Measurements from ENCODE around the gene FYB1. TPM values are rescaled to one million over a fixed set of nuclear protein-coding genes. Genes with fewer than 3 reads are reported as not detected.

FYB1 gene
- total RNA-seq, 1 experiment from 2014 or later, result 0.42 TPM

GRCh38 chr5:39198127-39198526 lies 21.2 kb downstream of the FYB1 start (continued):
- TF ChIP-seq CEBPB (IDR thresholded peaks at IDR 0.05; ENCODE audit: low read depth), result no peak

- intact Hi-C loops (cut with micrococcal nuclease), result no loop called here
- Histone ChIP-seq H4K20me1 (ENCODE audit: insufficient read depth) (no peaks in the 10 kb centered on the region), H3K27me3 (ENCODE audit: insufficient read depth, low read length) (no peaks in the 10 kb centered on the region), H3K4me2 (ENCODE audit: low read length) (peak overlapping the region; percentile 66), H3K36me3 (ENCODE audit: control insufficient read depth in 1 of 2, insufficient read depth in 2 of 2, low read length in 2 of 2) (no peaks in the 10 kb centered on the region), H3K79me2 (ENCODE audit: insufficient read depth, low read length) (no peaks in the 10 kb centered on the region), H3K9ac (ENCODE audit: low read length) (no peak overlapping the region), H3K9me2 (ENCODE audit: insufficient read depth) (no peaks in the 10 kb centered on the region), H3K27ac (ENCODE audit: low read depth, low read length) (no peak overlapping the region), H2AFZ (ENCODE audit: low read depth, low read length, poor library complexity, severe bottlenecking) (peak overlapping the region; percentile 89), H3K9me3 (ENCODE audit: control insufficient read depth in 1 of 2, insufficient read depth in 1 of 2, low read depth in 1 of 2, low read length in 2 of 2) (no peaks in the 10 kb centered on the region), H3K4me3 (replicated peaks in 1 of 2; ENCODE audit: low read depth in 1 of 2, low read length in 2 of 2) (no peak overlapping the region), H3K4me1 (ENCODE audit: control insufficient read depth in 1 of 2, insufficient read depth in 2 of 2, low read length in 2 of 2) (peaks cover 16 to 25% of the 10 kb centered on the region in 2 experiments; a peak in 3 of 4 replicates)
- DNase-seq (ENCODE audit: low read depth, low spot score) (peak; percentile 10), ATAC-seq (peak; percentile 89)
- BruUV-seq (replicated peaks), result no TSS peak
- ChIA-PET POLR2A (no interaction called here), CTCF (no interaction called here), RAD21 (ENCODE audit: low non-redundant PET in 1 of 2, low total read pairs in 2 of 2, uncharacterized antibody in 2 of 2, unreplicated experiment in 2 of 2) (interaction anchor here in 1 of 2 experiments (0.7 kb wide), 1 partner anchor 204 kb away, joined by 3 read pairs; no protein-coding TSS in a partner anchor)
- TF ChIP-seq REST (IDR thresholded peaks at IDR 0.05; ENCODE audit: low read depth) (no peak), JUND (IDR thresholded peaks at IDR 0.05) (no peak), SRF (IDR thresholded peaks at IDR 0.05; ENCODE audit: low read depth) (no peak), ELF1 (IDR thresholded peaks at IDR 0.05; ENCODE audit: borderline replicate concordance, low read depth) (no peak), TCF7L2 (IDR thresholded peaks at IDR 0.05; ENCODE audit: borderline replicate concordance, extremely low read depth, insufficient read depth, insufficient read length) (no peak)
These were observed 21.8 kb downstream of the FYB1 start for GRCh38 chr5:39197556-39197955.

Data from HCT116 (cell line).